Stimulated activated CD4-positive, alpha-beta T cell treated with anti-CD3 and anti-CD28 coated beads, Interleukin-4, amount 100 ng/mL, for 4 hours (primary cell): Measurements from ENCODE around the gene UBE3C.
A peak's percentile ranks its signal among the peaks of the same experiment; 100 is the strongest.
"Not testable (repeated sequence)": the region's sequence is repeated elsewhere in the genome, so short reads cannot be mapped to it uniquely, and the experiment has no call there.

Experiments
- DNase-seq, 2 experiments: peaks; one replicate each; pipeline ENCODE4 v3.0.0-alpha.2; 2020

UBE3C gene

GRCh38 chr7:157138424-157139110 lies at the start of gene UBE3C:
TSS of gene UBE3C (plus strand) at chr7:157138926. CDS start at chr7:157139273, 347 bp downstream.
- DNase-seq: peak; percentile 89 to 93

GRCh38 chr7:157089100-157089610 lies 49.6 kb upstream of the UBE3C start:
- DNase-seq: no peak

- DNase-seq: no peak
Measured at GRCh38 chr7:157090485-157091165, 48.1 kb upstream of the UBE3C start.

- no peak for DNase-seq
Measured at GRCh38 chr7:157096286-157097055, 42.3 kb upstream of the UBE3C start.

- no peak for DNase-seq
Measured at GRCh38 chr7:157097056-157097329, 41.7 kb upstream of the UBE3C start.

- DNase-seq: no peak
Measured at GRCh38 chr7:157097569-157097968, 41.2 kb upstream of the UBE3C start.

- not testable (repeated sequence) for DNase-seq
Measured at GRCh38 chr7:157100005-157100404, 38.7 kb upstream of the UBE3C start.

GRCh38 chr7:157103641-157104040 lies 35.1 kb upstream of the UBE3C start:
- DNase-seq: not testable (repeated sequence)

GRCh38 chr7:157111311-157111710 lies 27.4 kb upstream of the UBE3C start:
- no peak for DNase-seq

GRCh38 chr7:157112706-157113105 lies 26.0 kb upstream of the UBE3C start:
- no peak for DNase-seq

- no peak for DNase-seq
Measured at GRCh38 chr7:157113607-157114006, 25.1 kb upstream of the UBE3C start.

- no peak for DNase-seq
Measured at GRCh38 chr7:157116762-157117161, 22.0 kb upstream of the UBE3C start.

GRCh38 chr7:157117796-157118195 lies 20.9 kb upstream of the UBE3C start:
- no peak for DNase-seq

GRCh38 chr7:157120181-157120580 lies 18.5 kb upstream of the UBE3C start:
- DNase-seq: no peak

- no peak for DNase-seq
Measured at GRCh38 chr7:157121184-157121715, 17.5 kb upstream of the UBE3C start.

GRCh38 chr7:157122800-157123495 lies 15.8 kb upstream of the UBE3C start:
- DNase-seq: no peak

GRCh38 chr7:157124690-157125089 lies 14.0 kb upstream of the UBE3C start:
- no peak for DNase-seq

GRCh38 chr7:157125376-157126223 lies 13.1 kb upstream of the UBE3C start:
- no peak for DNase-seq

- no peak for DNase-seq
Measured at GRCh38 chr7:157126921-157127320, 11.8 kb upstream of the UBE3C start.

GRCh38 chr7:157129200-157129599 lies 9.5 kb upstream of the UBE3C start:
- no peak for DNase-seq

GRCh38 chr7:157129907-157130460 lies 8.7 kb upstream of the UBE3C start:
- no peak for DNase-seq

GRCh38 chr7:157130849-157131248 lies 7.9 kb upstream of the UBE3C start:
- not testable (repeated sequence) for DNase-seq
